Activated T-helper 1 cell treated with anti-CD3 and anti-CD28 coated beads, Interleukin-12 subunit alpha, Interleukin-12 subunit beta, Interleukin-2, Interleukin-4 antibody, amounts not matched to agents 30 ng/mL and 10 ng/mL and 1 ng/mL, durations not matched to agents 14 hours and 24 hours and 36 hours (primary cell): ENCODE results near the gene C3orf18. TPM values are rescaled to one million over a fixed set of nuclear protein-coding genes. Genes with fewer than 3 reads are reported as not detected.

Experiments
- DNase-seq: peaks from one replicate; pipeline ENCODE4 v3.0.0; 2021; ENCODE audit warnings: low spot score
- H3K27ac Mint-ChIP-seq: one replicate; pipeline ENCODE4 v1.8.0; 2021; ENCODE audit warnings: mild to moderate bottlenecking, mixed read lengths
- H3K27me3 Mint-ChIP-seq: one replicate; pipeline ENCODE4 v1.8.0; 2022; ENCODE audit warnings: mild to moderate bottlenecking, moderate library complexity, mixed read lengths; ENCODE audit not compliant: insufficient read depth
- H3K36me3 Mint-ChIP-seq: one replicate; pipeline ENCODE4 v1.8.0; 2021; ENCODE audit warnings: low read depth, mixed read lengths
- H3K4me1 Mint-ChIP-seq: one replicate; pipeline ENCODE4 v1.8.0; 2021; ENCODE audit warnings: low read depth, mixed read lengths
- H3K4me3 Mint-ChIP-seq: one replicate; pipeline ENCODE4 v1.8.0; 2021; ENCODE audit warnings: mild to moderate bottlenecking, moderate library complexity, mixed read lengths
- H3K9me3 Mint-ChIP-seq: one replicate; pipeline ENCODE4 v1.8.0; 2021; ENCODE audit warnings: mixed read lengths
- intact Hi-C: fragments of 100-400 bp; cut with micrococcal nuclease; formaldehyde crosslinking; loops from one replicate; pipeline ENCODE4 v1.15.1; 2024
- total RNA-seq: library from RNA; stranded (reverse); gene quantifications from 2 replicates; pipeline ENCODE4 v1.2.3, GENCODE V29; 2022

Gene C3orf18
- total RNA-seq, 1 donor from 2014 or later: 21.9 TPM

DNA sequence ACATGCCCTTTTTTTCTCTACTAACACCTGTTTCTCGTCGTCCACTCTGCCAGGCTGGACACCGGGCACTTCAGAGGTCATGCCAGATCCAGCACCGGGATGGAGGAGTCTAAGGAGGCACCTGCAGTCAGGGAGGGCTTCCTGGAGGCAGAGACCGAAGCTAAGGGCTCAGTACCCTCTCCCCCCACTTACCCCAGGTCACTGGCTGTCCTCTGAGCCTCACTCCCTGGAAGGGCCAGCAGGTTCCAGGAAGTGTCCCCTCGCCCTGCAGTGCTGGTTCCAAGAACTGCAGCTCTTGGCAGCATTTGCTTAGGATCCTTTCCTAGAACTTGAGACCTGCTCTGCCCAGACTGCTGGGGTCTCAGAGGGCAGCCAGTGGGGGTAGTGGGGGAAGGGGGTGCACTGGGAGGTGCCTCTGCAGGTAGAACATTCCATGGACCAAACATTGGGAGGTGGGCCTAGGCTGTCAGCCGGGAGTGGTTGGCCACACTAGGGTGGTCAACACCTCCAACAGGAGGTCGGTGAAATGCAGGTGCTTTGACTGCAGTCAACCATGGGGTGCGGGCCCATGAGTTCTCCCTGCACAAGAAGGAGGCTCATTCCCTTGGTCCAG, 32.7 kb upstream of the C3orf18 start:
- no peaks in the 10 kb centered on the region for H3K9me3 Mint-ChIP-seq
- H3K36me3 Mint-ChIP-seq: peaks cover 50% of the 10 kb centered on the region
- peaks cover 83% of the 10 kb centered on the region for H3K4me1 Mint-ChIP-seq
- H3K27me3 Mint-ChIP-seq: no peaks in the 10 kb centered on the region
- H3K27ac Mint-ChIP-seq: peak overlapping the region; percentile 98
- DNase-seq: no peak
- H3K4me3 Mint-ChIP-seq: peak overlapping the region; percentile 99
- intact Hi-C loops: loop anchor here (2.0 kb wide), 1 partner anchor 17 kb away; the partner anchor contains the start of gene MAPKAPK3

DNA sequence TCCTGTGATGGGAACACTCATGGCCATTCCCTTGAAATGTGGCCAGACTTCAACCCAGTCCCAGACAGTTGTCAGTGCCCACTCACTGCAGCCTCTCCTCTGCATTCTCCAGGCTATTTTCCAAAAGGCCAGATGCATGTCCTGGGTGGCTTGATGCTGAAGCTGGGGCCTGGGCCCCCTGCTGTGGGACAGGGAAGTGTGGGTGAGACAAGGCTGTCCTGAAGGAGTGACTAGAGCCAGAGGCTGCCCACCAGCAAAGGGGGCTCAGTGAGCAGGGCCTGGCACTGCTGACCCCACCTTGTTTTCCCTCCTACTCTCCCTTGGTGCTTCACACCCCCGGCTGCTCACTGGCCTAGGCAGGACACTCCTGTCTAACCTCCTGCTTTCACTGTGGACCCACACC, 32.2 kb upstream of the C3orf18 start:
- DNase-seq: no peak
- peak overlapping the region; percentile 99 for H3K4me3 Mint-ChIP-seq
- H3K4me1 Mint-ChIP-seq: peaks cover 83% of the 10 kb centered on the region
- H3K27ac Mint-ChIP-seq: peak overlapping the region; percentile 98
- no peaks in the 10 kb centered on the region for H3K27me3 Mint-ChIP-seq
- H3K36me3 Mint-ChIP-seq: peaks cover 48% of the 10 kb centered on the region
- intact Hi-C loops: loop anchor here (2.0 kb wide), 1 partner anchor 17 kb away; the partner anchor contains the start of gene MAPKAPK3
- H3K9me3 Mint-ChIP-seq: no peaks in the 10 kb centered on the region

DNA sequence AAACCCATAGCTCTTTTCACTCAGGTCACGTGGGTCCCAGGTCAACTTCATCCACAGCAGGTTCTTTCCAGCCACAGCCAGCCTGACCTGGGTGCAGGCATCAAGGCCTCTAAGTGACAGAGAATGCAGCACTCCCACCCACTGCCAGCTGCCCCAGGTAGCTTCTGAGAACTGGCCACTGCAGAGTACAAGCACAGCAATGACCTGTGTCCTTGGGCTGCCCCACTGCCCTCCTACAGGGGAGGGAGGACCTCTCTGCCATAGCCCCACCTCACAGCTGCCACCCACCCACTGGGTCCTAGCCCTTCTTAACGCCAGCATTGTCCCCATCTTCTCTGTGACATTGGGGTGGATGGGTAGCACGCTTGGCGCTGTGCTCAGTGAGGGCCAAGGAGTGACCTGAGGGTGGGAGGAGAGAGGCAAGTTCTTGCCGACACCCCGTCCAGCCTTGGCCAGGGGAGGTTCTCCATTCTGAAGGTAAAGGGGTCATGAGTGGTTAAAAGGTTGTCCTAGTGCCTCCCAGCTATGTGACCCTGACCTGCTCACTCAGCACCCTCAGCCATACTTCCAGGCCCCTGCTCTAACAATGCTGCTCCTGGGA, 31.7 kb upstream of the C3orf18 start:
- Mint-ChIP-seq H3K27me3 (no peaks in the 10 kb centered on the region), H3K4me1 (peaks cover 83% of the 10 kb centered on the region), H3K36me3 (peaks cover 43% of the 10 kb centered on the region), H3K4me3 (no peak overlapping the region), H3K27ac (peak overlapping the region; percentile 98), H3K9me3 (no peaks in the 10 kb centered on the region)
- intact Hi-C loops: no loop called here
- no peak for DNase-seq

DNA sequence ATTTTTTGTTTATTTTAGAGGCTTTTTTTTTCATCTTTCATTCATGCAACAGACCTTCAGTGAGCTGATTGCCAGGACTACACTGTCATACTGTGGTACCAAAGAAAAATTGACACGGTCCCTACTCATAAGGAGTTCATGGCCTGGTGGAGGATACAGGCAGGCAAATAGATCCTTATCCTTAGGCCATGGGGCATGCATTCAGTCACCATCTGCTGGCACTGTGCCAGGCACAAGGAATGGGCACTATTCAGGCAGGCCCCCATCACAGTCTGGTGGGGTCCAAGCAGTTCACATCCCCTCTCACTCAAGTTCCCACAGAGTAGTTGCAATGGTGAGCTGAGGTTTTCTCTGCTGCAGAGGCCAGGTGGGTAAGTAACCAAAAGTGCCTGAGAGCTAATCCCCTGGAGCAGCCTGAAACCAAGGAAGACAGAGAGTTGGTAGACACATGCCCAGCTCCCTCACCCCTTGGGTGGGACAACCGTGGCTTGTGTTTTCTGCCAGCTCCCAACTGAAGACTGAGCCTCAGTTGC, 26.8 kb upstream of the C3orf18 start:
- Mint-ChIP-seq H3K27me3 (no peaks in the 10 kb centered on the region), H3K27ac (peak overlapping the region; percentile 98), H3K36me3 (peaks cover 16% of the 10 kb centered on the region), H3K4me3 (peak overlapping the region; percentile 0), H3K4me1 (peaks cover 78% of the 10 kb centered on the region), H3K9me3 (no peaks in the 10 kb centered on the region)
- no peak for DNase-seq
- intact Hi-C loops: no loop called here

DNA sequence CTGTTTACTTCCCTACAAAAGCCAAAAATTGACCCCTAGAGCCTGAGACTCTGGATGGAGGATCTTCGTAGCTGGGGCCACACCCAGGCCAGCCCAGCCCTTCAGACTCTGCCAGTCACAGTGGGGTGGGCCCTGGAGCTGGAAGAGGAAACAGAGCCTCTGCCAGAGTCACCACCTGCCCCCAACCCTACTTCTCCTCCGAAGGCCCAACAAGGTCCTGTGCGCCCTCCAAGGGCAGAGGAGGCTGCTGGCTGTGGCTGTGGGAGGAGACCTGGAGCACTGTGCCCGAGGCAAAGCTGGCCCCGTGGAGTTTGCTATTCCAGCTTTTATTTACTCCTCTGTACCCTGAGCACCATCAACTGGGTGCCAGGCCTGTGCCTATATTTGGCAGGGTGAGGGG, 25.0 kb upstream of the C3orf18 start:
- Mint-ChIP-seq H3K4me3 (peak overlapping the region; percentile 62), H3K27ac (peak overlapping the region; percentile 98), H3K4me1 (peaks cover 79% of the 10 kb centered on the region), H3K9me3 (no peaks in the 10 kb centered on the region), H3K36me3 (peaks cover 5% of the 10 kb centered on the region), H3K27me3 (no peaks in the 10 kb centered on the region)
- intact Hi-C loops: no loop called here
- DNase-seq: no peak

DNA sequence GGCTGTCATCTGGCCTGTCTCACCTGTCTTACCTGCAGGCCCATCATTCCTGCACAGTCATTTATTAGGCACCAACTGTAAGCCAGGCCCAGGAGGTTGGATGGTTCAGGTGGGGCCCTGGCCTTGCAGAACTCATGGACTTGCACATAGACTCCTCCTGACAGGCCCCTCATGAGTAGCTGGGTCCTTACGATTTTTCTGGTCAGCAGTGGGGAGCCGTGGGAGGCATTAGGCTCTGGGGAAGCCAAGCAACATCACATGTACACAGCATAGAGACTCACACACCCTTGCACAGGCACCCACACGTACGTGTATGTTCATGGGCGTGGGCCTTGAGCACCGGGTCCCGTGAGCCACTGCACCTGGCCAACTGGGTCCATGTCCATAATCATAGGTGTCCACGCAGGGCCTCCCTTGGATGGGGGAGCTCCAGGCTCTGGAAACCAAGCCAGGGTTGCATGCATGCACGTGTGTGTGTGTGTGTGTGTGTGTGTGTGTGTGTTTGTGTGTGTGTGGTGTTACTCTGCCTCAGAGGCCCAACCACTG, 23.7 kb upstream of the C3orf18 start:
- Mint-ChIP-seq H3K36me3 (peaks cover 8% of the 10 kb centered on the region), H3K4me1 (peaks cover 92% of the 10 kb centered on the region), H3K9me3 (no peaks in the 10 kb centered on the region), H3K4me3 (peak overlapping the region; percentile 72), H3K27me3 (no peaks in the 10 kb centered on the region), H3K27ac (peak overlapping the region; percentile 98)
- intact Hi-C loops: no loop called here
- DNase-seq: no peak

DNA sequence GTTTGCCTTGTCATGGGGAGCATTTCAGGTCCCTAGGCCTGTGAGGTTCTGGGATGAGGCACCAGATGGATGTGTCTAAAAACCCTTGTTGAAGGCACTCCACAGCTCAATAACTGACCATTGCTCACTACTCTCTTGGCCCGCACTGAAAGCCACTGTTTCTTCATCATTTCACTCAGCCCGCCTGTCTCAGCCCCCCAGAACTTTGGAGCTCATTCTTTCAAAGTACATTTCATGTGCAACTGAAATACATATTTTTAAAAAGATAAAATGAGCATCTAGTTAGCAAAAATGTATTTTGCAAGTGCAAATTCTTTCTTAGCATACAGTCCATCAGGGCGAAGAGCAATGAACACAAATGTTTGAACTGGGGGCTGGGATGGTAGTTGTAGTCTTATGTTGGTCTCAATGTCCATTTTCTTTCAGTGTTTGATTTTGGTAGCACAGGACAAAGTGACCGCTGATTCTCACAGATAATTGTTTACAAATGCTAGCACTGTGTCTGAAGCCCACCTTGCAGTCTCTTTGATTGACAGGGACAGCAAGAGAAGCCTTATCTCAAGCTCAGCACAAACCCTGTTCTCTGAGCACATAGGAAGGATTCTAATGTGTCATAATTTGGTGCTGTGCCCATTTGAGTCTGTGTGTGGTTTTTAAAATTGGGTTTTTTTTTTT, 21.3 kb upstream of the C3orf18 start:
- Mint-ChIP-seq H3K4me3 (peak overlapping the region; percentile 58), H3K4me1 (peaks cover 90% of the 10 kb centered on the region), H3K27me3 (no peaks in the 10 kb centered on the region), H3K27ac (peak overlapping the region; percentile 88), H3K9me3 (no peaks in the 10 kb centered on the region), H3K36me3 (peaks cover 17% of the 10 kb centered on the region)
- DNase-seq: no peak
- intact Hi-C loops: loop anchor here (1.0 kb wide), 1 partner anchor 16 kb away; no protein-coding TSS in a partner anchor

DNA sequence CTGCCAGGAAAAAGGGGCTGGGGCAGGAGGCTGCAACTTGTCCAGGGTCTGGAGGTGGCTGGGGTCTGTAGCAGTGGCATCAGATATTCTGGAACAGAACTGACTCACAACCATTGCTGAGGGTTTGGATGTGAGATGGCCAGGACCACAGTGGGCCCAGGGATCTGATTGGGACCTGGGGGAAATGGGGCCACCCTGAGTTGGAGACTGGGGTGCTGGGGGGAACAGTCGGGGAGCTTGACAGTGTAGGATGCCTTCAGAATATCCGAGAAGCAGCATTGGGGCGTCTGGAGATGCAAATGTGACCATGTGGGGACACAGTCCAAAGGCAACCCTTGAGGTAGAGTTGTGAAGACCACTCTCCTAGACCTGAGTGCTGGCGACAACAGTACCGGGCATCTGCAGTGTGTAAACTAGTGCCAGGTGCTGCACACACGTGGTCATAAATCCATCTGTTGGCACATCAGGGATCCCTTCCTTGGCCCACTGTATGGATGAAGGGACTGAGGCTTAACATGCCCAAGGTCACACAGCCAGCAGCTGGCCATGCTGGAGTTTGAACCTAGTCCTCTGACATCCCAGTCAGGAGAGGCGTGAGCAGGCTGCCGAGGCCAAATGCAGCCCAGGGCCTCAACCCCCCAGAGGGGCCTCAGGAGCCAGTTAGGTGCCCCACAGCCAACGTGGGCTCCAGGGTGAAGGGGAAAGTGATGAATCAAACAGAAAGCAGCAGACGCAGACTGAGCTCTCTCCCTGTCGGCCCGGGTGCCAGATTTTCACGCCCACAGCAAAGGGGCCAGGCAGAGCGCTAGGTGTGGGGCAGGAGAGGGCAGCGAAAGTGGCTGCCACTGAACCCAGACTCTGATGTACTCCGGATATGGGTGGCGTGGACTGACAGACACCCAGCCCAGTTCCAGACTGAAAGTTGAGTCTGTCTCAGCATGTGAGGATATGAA, 20.5 kb upstream of the C3orf18 start:
- no peaks in the 10 kb centered on the region for H3K27me3 Mint-ChIP-seq
- intact Hi-C loops: loop anchor here (1.0 kb wide), 1 partner anchor 15 kb away; no protein-coding TSS in a partner anchor
- no peaks in the 10 kb centered on the region for H3K9me3 Mint-ChIP-seq
- H3K36me3 Mint-ChIP-seq: peaks cover 22% of the 10 kb centered on the region
- DNase-seq: peak; percentile 67
- peak overlapping the region; percentile 58 for H3K4me3 Mint-ChIP-seq
- H3K27ac Mint-ChIP-seq: peak overlapping the region; percentile 88
- peaks cover 87% of the 10 kb centered on the region for H3K4me1 Mint-ChIP-seq

DNA sequence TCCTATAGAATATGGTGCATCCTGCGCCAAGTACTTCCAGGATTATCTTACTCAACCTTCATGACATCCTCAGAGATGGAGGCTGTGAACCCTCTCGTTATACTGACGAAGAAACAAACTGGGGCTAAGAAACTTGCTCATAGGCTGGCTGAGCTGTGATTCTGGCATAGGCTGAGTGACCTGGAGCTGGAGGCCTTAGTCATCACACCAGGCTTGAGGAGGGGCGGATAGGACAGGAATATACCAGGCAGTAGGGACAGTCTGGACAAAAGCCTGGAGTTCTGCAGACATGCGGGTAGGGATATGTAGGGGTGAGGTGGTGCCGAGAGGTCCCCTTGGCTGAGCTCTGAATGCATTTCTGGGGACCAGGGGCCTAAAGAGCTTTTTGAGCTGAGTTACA, 19.8 kb upstream of the C3orf18 start:
- intact Hi-C loops: no loop called here
- H3K4me3 Mint-ChIP-seq: peak overlapping the region; percentile 38
- H3K9me3 Mint-ChIP-seq: no peaks in the 10 kb centered on the region
- no peaks in the 10 kb centered on the region for H3K27me3 Mint-ChIP-seq
- DNase-seq: no peak
- H3K4me1 Mint-ChIP-seq: peaks cover 87% of the 10 kb centered on the region
- peak overlapping the region; percentile 88 for H3K27ac Mint-ChIP-seq
- H3K36me3 Mint-ChIP-seq: peaks cover 26% of the 10 kb centered on the region

DNA sequence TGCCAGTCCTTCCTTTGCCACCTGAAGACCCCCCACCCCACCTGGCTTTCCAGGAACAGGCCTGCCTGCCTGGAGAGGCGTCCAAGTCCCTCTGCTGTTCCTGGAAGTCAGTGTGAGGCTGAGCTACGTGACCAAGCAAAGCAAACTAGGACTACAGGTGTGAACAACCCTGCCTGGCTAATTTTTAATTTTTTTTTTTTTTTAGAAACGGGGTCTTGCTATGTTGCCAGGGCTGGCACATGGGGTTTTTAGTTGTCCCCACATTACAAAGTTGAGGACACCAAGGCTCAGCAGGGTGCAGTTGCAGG, 19.2 kb upstream of the C3orf18 start:
- H3K27me3 Mint-ChIP-seq: no peaks in the 10 kb centered on the region
- H3K4me1 Mint-ChIP-seq: peaks cover 87% of the 10 kb centered on the region
- H3K4me3 Mint-ChIP-seq: no peak overlapping the region
- H3K27ac Mint-ChIP-seq: peak overlapping the region; percentile 88
- H3K9me3 Mint-ChIP-seq: no peaks in the 10 kb centered on the region
- intact Hi-C loops: no loop called here
- H3K36me3 Mint-ChIP-seq: peaks cover 30% of the 10 kb centered on the region
- no peak for DNase-seq

DNA sequence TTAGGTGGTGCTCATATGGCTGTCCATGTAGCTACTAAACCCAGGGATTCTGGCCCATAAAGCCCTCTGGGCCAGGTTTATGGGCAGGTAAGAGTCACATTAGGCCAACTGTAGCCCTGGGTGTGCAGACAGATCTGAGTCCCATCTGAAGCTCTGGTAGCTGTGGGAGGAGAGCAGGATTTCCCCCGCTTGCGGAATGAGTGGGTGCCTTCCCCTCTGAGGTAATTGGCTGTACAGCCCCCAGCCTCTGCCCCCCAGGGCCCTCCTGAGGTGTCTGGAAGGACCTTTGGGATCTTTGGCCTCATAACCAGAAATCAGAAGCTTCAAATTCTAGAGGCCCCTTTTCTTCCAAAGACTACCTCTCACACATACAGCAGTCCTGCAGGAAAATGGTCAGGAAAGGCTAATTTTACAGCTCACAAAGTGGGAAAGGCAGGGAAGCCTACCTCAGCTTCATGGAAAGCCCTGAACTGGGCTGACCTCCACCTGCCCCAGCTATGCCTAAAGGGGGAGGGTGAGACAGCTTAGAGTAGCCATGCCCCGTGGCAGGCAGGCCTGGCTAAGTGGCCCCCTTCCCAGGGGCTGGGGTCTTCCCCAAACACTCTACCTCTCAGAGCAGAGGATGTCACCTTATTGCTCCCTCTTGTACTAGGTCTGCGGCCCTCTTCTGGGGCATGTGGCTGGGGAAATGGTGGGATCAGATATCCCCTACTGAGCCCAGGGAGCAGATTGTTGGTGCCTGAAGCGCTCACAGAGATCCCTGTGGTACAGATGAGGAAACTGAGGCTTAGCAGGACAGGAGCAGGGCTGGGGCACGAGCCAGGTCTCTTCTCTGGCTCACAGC, 18.6 kb upstream of the C3orf18 start:
- intact Hi-C loops: no loop called here
- peaks cover 85% of the 10 kb centered on the region for H3K4me1 Mint-ChIP-seq
- no peaks in the 10 kb centered on the region for H3K27me3 Mint-ChIP-seq
- peak overlapping the region; percentile 88 for H3K27ac Mint-ChIP-seq
- peak overlapping the region; percentile 22 for H3K4me3 Mint-ChIP-seq
- no peak for DNase-seq
- H3K9me3 Mint-ChIP-seq: no peaks in the 10 kb centered on the region
- H3K36me3 Mint-ChIP-seq: peaks cover 33% of the 10 kb centered on the region
